AG04450 (cell line): ENCODE measurements around the gene PLK5. TPM values are rescaled to one million over a fixed set of nuclear protein-coding genes. Genes with fewer than 3 reads are reported as not detected.

Source experiments
- CTCF ChIA-PET: fragments of 300-600, 350-600 bp; formaldehyde crosslinking; extraction: SDS; loops from one replicate; lab custom pipeline; 2022; ENCODE audit warnings: antibody characterized with exemption, inconsistent platforms; lab: Charles Lee
- POLR2A ChIA-PET: fragments of 350-600 bp; formaldehyde crosslinking; extraction: SDS; loops from one replicate; lab custom pipeline; 2021; ENCODE audit warnings: antibody characterized with exemption, inconsistent platforms; lab: Yijun Ruan, JAX
- DNase-seq: peaks from one replicate; pipeline ENCODE4 v3.0.0-alpha.2; 2011; ENCODE audit warnings: low read depth, low spot score
- H3K27ac ChIP-seq: one replicate; pipeline ENCODE4 v1.5.1; 2012; ENCODE audit warnings: low read depth, low read length, control low read depth
- H3K27me3 ChIP-seq: one replicate; pipeline ENCODE4 v1.6.0; 2012; ENCODE audit warnings: low read length; ENCODE audit not compliant: control insufficient read depth, insufficient read depth
- H3K4me3 ChIP-seq: 2 replicates; pipeline ENCODE4 v1.5.1; 2011; ENCODE audit warnings: mild to moderate bottlenecking, low read depth, low read length, control low read depth
- H3K9me3 ChIP-seq: 2 replicates; pipeline ENCODE4 v1.5.1; 2012; ENCODE audit warnings: low read length; ENCODE audit not compliant: control insufficient read depth, insufficient read depth
- CTCF ChIP-seq: IDR thresholded peaks from 2 replicates; pipeline ENCODE4 v1.5.1; 2011; ENCODE audit warnings: low read depth, low read length, control low read depth, inconsistent platforms
- polyA plus RNA-seq: library from polyadenylated mRNA; depleted of rRNA; stranded (reverse); fragments of >200 nt; gene quantifications from 2 replicates; pipeline ENCODE4 v1.2.3, GENCODE V29; 2011

PLK5 gene
- polyA plus RNA-seq, 1 experiment = not detected

- ChIA-PET POLR2A (no interaction called here), CTCF (interaction anchor here (0.6 kb wide), 1 partner anchor 314 kb away, joined by 4 read pairs; no protein-coding TSS in a partner anchor)
- DNase-seq = no peak
- Histone ChIP-seq H3K27ac (no peak overlapping the region), H3K9me3 (no peaks in the 10 kb centered on the region), H3K27me3 (peaks cover 11% of the 10 kb centered on the region), H3K4me3 (no peak overlapping the region)
- no peak for TF ChIP-seq CTCF
Measured at GRCh38 chr19:1540365-1540925, 16.6 kb downstream of the PLK5 start.

DNA sequence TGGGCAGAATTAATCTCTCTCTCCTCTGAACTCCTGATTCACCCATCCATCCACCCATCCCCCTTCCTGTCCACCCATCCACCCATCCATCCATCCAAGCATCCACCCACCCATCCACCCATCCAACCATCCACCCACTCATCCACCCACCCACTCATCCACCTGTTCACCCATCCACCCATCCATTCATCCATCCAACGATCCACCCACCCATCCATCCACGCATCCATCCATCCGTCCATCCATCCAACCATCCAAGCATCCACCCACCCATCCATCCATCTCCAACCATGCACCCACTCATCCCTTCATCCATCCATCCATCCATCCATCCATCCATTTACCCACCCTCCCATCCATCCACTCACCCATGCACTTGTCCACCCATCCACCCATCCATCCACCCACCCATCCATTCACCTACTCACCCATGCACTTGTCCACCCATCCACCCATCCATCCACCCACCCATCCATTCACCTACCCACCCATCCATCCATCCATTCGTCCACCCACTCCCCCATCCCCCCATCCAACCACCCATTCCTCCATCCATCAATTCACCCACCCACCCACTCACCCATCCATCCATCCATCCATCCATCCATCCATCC lies 25.6 kb downstream of the PLK5 start:
- POLR2A ChIA-PET = no interaction called here
- CTCF ChIA-PET = no interaction called here
- TF ChIP-seq CTCF = no peak
- DNase-seq = no peak
- Histone ChIP-seq H3K27me3 (no peaks in the 10 kb centered on the region), H3K4me3 (no peak overlapping the region), H3K27ac (no peak overlapping the region), H3K9me3 (no peaks in the 10 kb centered on the region; the same call in 1 of the 2 replicates)

DNA sequence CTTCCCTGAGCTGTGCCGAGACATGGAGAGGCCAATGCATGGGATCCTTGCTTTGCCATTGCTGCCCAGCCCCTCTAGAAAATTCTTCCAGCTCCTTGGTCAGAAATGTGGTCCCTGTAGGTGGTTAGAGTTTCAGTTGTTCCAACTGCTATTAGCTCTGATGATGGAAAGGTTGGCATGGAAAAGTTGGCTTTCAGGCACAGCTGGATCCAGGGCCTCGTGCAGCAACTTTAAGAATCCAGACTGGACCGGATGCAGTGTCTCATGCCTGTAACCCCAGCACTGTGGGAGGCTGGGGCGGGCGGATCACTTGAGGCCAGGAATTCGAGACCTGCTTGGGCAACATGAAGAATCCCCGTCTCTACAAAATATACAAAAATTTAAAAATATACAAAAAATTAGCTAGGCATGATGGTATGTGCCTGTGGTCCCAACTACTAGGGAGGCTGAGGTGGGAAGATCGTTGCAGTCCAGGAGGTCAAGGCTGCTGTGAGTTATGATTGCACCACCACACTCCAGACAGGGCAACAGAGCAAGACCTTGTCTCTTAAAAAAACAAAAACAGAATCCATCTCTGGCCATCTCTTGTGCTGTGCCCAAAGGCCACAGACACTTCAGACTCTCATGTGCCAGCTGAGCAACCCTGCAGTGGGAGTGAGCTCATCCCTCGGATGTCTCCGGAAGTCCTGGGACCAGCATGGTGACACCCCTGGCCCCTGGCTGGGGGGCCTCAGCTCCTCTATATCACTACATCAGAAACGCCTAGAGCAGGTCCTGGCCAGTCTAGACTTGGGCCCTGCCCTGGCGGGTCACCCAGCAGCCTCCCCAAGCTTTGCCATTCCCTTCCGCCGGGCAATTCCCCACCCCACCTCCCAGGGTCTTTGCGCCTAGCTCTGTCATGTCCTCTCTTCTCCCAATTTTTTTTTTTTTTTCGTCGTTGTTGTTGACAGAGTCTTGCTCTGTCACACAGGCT lies 27.5 kb downstream of the PLK5 start:
- TF ChIP-seq CTCF = no peak
- ChIA-PET POLR2A (no interaction called here), CTCF (interaction anchor here (1.1 kb wide), 1 partner anchor 12 kb away, joined by 6 read pairs; no protein-coding TSS in a partner anchor)
- no peak for DNase-seq
- Histone ChIP-seq H3K27me3 (no peaks in the 10 kb centered on the region), H3K9me3 (no peaks in the 10 kb centered on the region; the same call in 1 of the 2 replicates), H3K27ac (no peak overlapping the region), H3K4me3 (no peak overlapping the region)

DNA sequence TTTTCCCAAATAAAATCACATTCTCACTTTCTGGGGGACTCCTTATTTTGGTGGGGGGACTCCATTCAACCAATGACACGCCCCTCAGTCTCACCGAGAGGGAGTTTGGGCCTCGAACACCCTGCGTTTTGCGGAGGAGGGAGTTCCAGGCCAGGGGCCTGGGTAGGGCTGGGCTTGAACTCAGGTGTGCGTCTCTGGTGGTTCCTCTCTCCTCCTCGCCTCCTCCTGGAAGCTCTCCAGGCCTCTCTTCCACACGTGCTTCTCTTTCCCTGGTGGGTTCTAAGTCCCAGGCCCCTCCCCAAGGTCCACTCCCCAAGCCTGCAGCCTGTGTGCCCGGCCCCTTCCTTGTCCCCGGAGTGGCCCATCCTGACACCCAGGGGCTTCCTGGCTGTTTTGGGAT lies 29.5 kb downstream of the PLK5 start:
- Histone ChIP-seq H3K27ac (no peak overlapping the region), H3K27me3 (no peaks in the 10 kb centered on the region), H3K4me3 (no peak overlapping the region), H3K9me3 (no peaks in the 10 kb centered on the region; the same call in 1 of the 2 replicates)
- ChIA-PET CTCF (no interaction called here), POLR2A (no interaction called here)
- DNase-seq = no peak
- no peak for TF ChIP-seq CTCF
